GM04503 (cell line): Measurements from ENCODE around the gene DCAF15.

Experiments used
- DNase-seq: peaks from one replicate; pipeline ENCODE4 v3.0.0-alpha.2; 2012; ENCODE audit warnings: low read depth

DCAF15 gene

DNA sequence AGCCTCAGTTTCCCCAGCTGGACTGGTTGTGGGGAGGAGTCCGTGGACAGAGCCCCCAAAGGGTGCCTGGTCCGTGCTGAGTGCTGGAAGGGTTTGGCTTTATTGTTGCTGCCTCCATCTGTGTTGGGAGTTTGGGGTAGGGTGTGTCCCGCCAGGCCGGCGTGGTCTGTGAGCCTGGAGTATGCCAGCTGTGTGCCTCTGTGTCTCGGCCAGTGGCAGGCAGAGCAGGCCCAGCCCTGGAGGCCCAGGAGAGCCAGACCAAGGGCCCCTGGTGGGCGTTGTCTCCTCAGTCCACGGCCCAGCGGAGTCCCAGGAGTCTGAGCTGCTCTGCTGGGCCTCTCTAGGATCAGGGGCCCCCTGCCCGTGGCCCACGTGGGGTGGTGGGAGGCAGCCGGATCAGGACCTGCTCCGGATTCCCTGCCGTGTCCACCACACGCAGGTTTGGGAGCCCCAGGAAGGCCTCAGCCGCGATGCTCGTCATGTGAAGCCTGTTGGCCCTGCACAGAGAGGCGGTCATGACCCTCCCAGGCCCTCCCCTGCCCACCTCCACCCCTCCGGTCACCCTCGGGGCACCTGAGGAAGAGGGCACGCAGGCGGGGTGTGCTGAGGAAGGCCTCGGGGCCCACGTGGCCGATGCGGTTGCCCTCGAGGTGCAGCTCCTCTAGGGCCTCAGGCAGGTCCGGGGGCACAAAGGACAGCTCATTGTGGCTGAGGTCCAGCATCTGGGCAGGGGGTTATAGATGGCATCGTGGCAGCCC lies 20.7 kb upstream of the DCAF15 start:
- no peak for DNase-seq

DNA sequence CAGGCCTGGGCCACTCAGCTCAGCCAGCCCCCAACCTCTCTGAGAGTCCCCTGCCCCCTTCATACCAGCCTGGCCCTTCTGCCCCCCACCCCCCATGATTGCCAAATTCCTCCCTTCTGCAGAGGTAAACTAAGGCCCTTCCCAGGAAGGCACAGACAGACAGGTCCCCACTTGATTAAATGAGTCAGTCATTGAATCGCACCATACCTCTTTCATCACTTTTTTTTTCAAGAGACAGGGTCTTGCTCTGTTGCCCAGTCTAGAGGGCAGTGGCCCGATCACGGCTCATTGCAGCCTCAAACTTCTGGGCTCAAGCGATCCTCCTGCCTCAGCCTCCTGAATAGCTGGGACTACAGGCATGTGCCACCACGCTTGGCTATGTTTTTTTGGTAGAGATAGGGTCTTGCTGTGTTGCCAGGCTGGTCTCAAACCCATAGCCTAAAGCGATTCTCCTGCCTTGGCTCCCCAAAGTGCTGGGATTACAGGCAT lies 20.1 kb upstream of the DCAF15 start:
- no peak for DNase-seq

DNA sequence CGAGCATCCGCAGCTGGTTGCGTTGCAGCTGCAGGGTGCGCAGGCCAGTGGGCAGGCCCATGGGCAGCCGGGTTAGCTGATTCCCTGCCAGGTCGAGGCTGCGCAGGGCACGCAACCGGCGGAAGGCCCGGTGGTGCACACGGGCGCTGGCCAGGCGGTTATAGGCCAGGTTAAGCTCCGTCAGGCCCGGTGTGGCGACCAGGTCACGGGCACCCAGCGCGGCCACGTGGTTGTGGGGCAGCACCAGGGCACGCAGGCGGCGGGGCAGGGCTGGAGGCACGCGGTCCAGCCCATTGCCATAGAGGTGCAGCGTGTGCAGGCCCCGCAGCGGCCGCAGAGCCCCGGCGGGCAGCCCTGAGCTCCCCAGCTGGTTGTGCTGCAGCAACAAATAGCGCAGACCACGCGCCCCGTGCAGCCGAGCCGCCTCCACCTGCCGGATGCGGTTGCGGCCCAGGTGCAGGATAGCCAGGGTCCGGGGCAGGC lies 19.4 kb upstream of the DCAF15 start:
- no peak for DNase-seq

DNA sequence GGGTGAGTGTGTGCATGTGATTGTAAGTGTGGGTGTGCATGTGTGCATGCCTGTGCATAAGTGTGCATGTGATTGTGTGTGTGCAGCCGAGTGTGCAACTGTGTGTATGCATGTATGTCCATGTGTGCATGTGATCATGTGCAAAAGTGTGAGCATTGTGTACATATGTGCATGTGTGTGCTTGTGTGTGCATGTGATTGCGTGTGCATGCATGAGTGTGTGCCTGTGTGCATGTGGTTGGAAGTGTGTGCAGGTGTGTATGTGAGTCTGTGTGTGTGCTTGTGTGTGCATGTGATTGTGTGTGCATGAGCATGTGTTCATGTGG lies 17.6 kb upstream of the DCAF15 start:
- no peak for DNase-seq

DNA sequence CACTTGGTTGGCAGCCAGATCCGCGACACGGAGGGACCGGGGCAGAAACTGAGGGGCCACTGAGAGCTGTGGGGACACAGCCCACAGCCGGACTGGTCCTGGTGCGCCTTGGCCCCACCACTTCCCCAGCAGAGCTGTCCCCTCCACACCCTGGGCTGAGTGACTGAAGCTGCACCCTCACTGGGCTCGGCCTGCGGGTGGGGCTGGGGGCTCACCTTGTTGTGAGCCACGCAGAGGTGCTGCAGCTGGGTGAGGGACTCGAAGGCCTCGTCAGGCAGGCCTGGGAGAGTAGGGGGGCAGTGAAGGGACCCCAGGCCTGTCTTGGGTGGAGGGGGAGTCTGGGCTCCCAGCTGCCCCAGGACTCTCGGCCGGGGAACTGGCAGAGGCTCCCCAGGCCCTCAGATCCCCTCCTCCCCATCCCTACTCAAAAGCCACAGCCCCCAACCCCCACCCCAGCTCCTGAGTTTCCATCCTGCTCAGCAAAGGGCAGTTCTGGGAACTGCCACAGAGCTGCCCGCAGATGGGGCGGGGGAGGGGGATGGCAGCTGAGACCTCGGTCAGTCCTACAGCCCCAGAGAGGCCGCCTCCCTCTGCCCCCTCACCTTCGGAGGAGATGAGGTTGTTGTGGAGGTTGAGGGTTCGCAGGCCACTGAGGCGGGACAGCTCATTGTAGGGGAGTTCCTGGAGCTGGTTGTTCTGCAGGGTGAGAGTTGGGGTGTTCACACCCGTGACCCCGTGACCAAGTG lies 16.4 kb upstream of the DCAF15 start:
- DNase-seq, result no peak

DNA sequence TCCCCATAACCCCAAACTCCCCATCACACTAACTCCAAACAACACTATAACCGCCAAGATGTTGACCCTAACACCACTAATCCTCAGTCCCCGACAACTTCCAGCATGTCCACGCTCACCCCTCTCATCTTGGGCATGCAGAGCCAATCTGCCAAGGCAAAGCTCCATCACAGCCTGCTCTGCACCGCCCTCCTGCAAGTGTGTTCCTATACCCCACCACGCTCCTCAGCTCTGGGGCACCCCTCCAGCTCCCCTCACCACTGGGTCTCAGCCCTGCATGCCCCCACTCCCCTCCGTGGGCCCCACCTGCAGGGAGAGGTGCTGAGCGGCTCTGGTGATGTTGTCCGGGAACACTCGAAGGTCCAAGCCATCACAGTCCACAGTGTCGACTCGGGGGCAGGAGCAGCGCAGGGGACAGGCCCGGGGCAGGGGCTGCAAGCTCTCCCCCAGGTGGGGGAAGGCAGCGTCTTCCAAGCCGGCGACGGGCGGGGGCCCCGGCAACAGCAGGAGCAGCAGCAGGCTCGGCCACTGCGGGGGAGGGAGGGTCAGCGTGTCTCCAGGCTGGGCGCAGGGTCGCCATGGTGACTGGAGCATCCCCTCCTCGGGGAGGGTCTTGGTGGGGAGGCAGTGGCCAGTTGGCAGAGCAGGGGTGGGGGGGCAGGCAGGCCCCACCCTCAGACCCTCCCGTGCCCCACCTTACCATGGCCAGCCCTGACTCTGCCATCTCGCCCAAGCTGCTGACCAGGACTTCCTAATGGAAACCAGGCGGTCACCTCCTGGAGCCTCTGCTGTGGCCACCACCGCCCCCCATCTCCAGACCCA lies 14.6 kb upstream of the DCAF15 start:
- DNase-seq, result no peak

DNA sequence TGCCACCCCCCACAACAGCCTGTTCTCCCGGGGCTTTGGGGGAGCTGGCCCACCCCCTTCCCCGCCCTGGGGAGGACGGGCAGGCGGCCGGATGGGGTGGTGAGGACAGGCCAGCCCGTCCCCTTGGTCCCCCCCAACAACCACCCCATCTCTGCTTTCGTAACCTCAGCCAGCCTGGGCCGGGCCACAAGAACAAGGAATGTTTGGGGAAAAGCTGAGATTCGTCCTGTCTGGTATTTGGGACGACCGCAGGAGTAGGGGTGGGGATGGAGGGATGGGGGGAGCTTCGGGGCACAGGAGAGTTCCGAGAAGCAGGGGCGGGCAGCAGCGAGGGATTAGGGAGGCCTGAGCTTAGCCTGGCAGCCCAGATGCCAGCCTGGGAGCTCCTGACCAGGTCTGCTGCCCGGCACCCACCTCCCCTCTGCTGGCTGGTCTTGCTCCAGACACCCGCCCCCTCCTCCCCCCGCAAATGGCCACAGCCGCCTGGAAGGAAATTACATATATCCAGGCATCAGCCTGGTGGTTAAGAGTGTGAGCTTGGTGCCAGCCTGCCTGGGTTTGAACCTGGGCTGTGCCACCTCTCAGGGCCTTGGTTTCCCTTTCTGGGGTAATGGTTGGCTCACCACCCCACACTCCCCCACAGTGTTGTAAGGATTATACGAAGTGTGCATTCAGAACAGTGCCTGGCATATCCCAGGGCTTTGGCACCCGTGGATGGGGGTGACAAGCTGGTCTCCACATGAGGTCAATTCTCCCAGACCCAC lies 13.8 kb upstream of the DCAF15 start, which contains the start of gene PODNL1:
Gene PODNL1 (minus strand): TSS at position 117 of the 764 bp plus-strand sequence. CDS start 236 bp downstream, outside the sequence.
- DNase-seq, result peak; percentile 71

DNA sequence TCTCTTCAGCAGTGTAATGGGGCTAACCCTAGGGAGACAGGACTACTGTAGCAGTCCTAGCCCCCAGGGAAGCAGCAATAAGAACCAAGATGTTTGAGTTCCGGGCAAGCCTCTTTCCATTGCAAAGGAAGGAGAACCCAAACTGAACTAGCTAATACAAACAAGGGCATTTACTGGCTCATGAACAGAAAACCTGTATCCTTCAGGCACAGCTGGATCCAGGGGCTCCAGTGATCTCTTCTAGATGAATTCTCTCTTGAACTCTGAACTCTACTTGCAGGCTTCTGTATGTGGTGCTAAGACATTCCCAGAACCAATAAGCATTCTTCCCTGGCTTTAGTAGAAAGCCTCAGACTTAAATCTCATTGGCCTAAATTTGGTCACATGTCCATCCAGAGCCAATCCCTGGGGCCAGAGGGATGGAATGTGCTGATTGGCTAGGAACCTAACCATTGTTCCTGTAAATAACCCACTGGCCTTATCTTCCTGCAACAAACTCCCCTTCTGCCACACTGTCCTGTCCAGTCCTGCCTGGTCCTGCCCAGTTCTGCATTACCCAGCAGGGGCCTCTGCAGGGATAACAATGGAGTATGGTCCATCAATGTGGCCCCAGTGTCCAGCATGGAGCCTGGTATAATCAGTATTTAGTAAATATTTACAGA lies 10.2 kb upstream of the DCAF15 start:
- DNase-seq, result no peak

DNA sequence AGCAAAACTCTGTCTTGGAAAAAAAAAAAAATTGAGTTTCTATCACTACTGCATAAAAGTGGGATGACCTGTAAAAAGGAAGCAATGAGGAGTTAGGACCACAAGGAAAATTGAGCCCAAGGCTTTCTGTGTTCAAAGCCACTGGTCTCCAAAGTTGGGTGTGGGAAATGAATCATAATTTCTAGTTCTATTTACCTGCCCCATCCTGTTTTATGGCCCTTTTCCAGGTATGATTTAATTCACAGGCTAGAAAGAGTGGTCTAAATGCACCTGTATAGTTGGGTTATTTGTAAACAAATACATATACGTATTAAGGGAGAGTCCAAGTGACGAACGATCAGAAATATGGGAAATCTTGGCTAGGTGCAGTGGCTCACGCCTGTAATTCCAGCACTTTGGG lies 5.9 kb upstream of the DCAF15 start:
- DNase-seq, result no peak

DNA sequence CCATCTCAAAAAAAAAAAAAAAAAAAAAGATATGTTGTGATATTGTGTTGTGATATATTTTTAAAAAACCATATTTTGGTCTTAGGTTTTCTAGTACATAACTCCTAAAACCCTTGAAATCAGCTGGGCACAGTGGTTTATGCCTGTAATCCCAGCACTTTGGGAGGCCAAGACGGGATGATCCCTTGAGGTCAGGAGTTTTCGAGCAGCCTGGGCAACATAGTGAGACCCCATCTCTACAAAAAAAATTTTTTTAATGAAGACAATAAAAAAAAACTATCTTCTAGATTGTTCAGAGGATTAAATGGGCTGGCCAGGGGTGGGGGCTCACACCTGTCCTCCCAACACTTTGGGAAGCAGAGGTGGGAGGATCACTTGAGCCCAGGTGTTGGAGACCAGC lies 1.3 kb upstream of the DCAF15 start:
- no peak for DNase-seq

DNA sequence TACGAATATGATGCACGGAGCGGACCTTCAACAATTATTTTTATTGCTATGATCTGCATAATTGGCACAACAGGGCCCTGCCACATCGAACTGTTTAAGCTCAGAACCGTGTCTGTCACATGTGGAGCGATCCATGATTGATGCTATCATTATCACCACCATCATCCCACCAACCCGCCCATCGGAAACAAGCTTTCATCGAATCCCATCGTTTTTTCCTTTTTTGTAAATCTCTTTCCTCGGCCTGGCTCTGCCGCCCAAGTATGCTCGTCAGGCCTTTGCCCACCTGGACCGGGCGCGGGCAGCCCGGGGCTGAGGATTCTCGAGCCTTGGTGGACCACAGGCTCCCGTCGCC lies 533 bp upstream of the DCAF15 start:
- no peak for DNase-seq

DNA sequence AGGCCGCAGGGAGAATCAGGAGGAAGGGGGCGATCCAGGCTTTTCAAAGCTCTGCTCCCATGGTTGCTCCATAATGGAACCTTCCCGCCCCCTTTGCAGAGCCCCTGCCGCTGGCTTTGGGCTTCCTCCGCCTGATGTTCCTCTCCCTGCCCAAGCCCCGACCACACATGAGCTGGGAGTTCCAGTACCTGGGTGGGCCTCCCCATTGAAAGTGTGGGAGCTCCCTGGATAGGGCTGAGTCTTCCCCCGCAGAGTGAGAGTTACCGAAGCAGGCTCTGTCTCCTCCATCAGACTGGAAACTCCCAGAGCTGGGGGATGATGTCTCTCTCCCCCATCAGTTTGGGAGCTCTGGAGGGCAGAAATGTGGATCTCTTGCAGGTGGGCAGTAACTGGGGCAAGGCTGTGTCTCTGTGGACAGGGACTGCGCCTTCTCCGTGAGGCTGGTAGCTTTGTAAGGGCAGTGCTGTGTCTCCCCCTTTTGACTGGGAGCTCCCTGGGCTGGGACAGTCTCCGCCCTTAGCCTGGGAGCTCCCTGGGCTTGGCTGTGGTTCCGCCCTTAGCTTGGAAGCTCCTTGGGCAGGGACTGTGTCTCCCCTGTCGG lies 722 bp downstream of the DCAF15 start:
- DNase-seq, result peak; percentile 39

DNA sequence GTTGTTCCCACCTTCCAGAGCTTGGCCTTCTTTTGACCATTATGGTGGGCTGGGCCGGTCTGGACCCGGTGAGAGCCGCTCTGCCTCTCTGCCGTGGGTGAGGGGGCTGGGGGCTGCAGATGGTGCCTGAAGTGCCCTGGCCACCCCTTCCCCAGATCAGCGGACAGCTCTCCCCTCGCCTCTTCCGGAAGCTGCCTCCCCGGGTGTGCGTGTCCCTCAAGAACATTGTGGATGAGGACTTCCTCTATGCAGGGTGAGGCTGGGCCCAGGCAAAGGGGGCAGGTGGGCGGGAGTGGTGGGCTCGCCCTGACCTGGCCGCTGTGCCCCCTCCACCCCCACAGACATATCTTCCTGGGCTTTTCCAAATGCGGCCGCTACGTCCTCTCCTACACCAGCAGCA lies 1.9 kb downstream of the DCAF15 start:
- DNase-seq, result no peak

DNA sequence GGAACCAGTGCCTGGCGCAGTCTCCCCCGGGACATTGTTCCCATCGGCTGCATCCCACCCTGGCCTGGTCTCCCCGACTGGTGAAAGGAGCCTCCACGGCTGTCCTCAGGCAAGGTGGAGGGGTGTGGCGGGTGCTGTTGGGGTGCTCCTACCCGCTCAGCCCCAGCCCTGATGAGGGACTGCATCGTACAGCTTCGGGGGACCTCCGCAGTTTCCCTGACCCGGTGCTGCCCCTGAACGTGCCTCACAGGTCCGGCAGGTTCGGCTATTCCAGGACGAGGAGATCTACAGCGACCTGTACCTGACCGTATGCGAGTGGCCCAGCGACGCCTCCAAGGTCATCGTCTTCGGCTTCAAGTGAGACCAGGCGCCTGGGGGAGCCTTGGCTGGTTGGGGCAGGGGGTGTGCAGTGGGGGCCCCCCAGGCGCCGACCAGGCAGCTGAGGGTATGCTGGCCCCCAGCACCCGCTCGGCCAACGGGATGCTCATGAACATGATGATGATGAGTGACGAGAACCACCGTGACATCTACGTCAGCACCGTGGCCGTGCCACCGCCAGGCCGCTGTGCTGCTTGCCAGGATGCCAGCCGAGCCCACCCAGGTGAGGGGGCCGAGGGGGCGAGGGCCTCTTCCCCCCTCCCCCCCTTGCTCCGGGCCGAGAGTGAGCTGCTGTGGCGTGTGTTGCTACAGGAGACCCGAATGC lies 3.5 kb downstream of the DCAF15 start:
- no peak for DNase-seq

DNA sequence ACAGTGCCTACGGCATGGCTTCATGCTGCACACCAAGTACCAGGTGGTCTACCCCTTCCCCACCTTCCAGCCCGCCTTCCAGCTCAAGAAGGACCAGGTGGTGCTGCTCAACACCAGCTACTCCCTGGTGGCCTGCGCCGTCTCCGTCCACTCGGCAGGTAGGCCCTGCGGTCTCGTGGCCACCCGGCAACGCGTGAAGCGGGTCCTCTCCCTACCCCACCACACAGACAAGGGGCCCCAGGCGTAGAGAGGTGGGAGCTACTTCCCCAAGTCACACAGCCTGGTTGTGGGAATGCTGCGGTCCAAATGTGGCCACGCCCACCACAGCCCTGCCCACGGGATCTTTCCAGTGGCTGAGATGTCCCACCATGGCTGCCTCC lies 4.0 kb downstream of the DCAF15 start:
- DNase-seq, result no peak

DNA sequence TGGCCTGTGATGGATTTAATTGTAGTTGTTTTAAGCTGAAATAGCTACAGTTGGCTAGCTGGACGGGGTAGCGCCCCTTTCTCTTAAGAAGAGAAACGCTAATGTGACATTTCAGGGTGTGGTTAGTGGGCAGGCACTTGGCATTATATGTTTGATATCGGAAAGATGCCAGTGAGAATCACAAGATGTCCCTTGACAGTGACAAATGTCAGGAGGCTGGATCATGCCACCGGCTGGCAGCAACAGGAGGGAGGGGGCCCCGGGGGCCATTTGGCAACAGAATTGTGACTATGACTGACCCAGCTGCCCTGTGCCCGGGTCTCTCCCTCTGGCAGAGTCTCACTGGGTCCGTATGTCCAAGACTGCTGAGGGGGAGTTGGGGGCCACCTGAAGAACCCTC lies 4.7 kb downstream of the DCAF15 start:
- no peak for DNase-seq

DNA sequence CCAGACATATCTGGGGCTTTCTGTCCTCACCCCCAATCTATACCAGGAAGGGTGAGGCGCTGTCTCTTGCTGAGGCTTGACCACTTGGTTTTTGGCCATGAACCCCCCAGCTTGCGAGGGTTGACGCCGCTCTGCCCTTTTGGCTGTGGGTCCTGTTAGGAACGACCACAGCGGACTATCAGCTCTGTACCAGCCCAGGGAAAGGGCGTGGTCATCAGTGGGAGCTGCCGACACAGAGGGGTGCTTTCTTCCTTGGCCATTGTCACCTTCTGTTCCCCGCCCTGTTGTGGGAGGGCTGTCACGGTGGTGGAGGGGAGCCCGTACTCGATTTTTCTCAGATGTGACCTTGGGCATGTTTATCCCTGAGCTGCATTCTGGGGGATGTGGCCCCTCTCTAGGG lies 5.7 kb downstream of the DCAF15 start:
- DNase-seq, result no peak

DNA sequence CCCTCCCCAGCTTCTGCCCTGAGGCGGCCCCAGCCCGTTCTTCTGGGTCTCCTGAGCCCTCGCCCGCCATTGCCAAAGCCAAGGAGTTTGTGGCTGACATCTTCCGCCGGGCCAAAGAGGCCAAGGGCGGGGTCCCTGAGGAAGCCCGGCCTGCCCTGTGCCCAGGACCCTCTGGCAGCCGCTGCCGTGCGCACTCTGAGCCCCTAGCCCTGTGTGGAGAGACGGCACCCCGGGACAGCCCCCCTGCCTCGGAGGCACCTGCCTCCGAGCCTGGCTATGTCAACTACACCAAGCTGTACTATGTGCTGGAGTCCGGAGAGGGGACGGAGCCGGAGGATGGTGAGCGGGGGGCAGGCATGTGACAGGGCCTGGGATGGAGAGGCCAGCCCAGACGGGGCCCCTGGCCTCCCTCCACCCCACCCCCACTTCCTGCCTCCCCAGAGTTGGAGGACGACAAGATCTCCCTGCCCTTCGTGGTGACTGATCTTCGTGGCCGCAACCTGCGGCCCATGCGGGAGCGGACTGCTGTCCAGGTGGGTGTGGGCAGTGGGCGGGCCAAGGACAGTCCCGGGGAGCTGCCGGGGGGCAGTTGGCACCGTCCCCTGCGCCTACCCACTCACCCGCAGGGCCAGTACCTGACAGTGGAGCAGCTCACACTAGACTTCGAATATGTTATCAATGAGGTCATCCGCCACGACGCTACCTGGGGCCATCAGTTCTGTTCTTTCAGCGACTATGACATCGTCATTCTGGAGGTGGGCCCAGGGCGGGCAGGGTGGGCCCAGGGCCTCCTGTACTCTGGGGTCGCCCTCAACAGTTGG lies 7.0 kb downstream of the DCAF15 start:
- no peak for DNase-seq
